Eye (tissue), 1 donor: ENCODE measurements around the gene TRIP11.

Experiments used
- DNase-seq: peaks from one replicate; pipeline ENCODE4 v3.0.0-alpha.2; 2015

TRIP11 gene

GRCh38 chr14:91953170-91953985, 86.5 kb downstream of the TRIP11 start:
- DNase-seq = no peak

DNA sequence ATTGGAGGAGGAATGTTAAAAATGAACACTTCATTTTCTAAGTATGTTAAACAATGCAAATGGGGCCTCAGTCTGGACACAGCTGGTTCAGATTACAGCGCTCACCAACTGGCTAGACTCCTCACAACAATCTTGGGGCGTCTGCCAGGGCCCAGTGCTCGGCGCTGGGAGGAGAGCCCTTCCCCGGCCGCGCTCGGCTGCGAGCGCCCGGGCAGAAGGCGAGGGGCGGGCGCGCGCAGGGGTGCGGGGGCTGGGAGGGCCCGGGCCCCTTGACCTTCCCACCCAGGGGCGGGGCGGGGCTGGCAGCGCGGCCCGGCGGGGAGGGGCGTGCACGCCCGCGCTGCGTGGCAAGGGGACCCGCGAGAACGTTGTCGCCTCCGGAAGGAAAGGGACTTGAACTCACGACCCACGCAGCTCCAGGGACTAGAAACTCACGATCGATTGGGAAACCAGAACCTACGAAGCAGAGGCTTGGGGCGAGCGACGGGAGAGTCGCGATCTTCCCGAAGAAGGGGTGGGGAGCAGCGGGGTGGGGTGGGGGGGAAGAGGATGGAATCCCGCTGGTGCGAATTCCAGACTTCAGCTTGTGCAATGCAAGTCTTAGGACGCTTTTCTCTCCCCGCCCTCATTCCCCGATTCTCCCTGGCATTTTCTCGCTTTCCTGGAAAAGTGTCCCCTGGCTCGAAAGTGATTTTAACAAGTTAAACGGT, 92.2 kb downstream of the TRIP11 start, which contains the start of gene FBLN5:
FBLN5 (minus strand) TSS at position 220 of the 710 bp plus-strand sequence. CDS start 465 bp downstream, outside the sequence.
- peak; percentile 72 for DNase-seq

GRCh38 chr14:91946622-91947474, 93.0 kb downstream of the TRIP11 start:
- DNase-seq = peak; percentile 88

DNA sequence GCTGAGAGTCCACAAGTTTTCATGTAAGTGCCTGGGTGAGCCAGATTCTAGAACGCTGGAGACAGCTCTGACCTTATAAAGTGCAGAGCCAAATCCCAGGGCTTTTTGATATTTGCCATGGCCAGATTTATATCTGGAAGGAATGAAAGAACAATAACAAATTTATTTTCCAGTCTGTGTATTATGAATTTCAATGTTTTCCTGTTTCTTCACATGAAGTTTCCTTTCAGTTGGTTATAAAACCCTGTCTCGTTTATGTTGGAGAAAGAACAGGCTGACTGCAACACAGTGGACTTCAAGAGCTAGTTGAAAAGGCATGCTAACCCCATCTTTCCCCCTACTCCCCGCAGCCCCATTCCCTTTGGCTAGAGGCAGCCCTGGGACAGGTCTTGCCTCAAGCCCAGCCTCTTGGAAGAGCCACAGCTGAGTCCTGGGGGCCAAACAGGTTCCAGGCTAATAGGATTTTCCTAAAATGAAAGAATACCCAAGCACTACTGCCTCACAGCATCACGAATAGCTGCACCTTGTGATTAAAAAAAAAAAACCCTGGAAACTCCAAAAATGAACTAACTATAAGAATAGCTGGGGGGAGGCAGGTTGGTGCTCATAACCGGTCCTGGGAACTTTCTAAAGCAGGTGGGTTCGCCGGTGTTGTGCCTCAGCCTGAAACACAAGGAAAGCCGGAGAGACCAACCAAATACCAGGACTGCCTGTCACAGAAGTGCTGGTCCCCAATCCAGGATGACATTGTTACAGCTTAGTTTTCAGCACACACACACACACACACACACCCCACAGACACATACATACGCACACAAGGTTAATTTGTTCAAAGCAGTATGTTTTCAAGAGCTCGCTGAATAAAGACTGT, 93.9 kb downstream of the TRIP11 start:
- DNase-seq = peak; percentile 11

- DNase-seq = no peak
Observed at GRCh38 chr14:91942946-91943345, 96.9 kb downstream of the TRIP11 start.

GRCh38 chr14:91942128-91942527, 97.7 kb downstream of the TRIP11 start:
- DNase-seq = no peak

DNA sequence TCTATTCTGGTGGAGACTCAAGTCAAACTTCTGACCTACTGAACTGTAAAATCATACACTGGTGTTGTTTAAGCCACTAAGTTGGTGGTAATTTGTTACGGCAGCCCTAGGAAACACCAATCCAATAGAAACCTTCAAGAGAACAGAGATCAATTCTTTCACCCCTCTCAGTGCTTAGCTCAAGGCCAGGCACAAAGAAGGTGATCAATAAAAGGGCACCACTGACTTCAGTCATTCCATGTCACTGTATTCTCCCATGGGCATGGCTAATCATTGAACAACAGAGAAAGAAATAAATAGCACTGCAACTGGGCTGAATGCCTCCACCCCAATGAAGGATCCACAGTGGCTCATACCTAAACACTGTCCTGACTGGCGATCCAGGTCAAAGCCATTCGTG, 99.7 kb downstream of the TRIP11 start:
- DNase-seq = no peak

DNA sequence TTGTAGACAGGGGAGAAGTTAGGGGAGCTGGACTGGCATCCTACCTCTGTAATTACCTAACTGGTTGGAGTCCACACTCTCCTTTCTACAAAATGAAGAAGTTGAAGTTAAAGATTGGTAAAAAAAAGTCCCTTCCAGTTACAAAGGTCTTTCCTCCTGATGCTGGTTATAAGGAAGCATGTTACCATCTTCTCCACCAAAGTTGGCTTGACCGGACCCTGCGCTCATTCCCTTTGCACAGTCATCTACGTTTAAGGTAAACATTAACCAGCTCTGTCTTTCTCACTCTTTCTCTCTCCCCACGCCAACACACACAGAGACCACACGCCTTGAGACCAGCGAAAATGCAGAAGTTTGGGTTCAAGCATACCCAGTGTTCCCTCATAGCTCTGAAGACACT, 104.3 kb downstream of the TRIP11 start:
- DNase-seq = no peak

DNA sequence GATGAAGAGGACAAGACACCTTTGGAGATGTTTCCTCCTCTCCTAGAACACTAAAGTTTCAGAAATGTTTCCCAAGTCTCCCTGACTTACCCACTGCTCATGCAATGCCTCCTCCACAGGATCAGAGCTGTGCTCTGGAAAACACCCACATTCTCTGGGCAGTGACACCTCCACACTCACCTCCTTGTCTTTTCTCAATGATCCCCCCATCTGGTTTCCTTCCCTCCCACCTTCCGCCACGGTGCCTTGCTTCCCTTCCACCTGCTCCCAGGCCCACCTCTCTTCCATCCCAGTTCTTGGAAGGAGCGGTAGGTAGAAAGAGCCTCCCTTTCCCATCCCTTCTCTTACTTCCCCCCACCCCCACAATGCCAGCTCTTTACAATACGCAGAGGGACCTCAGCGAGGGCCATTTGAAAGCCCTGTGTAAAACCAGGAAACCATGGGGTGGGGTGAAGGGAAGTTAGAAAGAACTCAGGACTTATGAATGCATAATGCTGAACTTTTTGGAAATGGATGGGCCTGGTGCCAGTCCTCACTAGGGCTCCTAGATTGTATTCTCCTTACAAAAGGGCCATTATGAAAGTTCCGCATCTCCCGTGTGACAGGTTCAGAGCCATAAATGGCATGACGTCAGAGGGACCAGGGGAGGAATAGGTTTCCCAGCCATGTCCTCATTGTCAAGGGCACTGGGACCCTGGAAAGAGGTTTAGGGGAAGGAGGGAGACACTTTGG, 105.1 kb downstream of the TRIP11 start:
- no peak for DNase-seq

GRCh38 chr14:91931478-91932088, 108.3 kb downstream of the TRIP11 start:
- no peak for DNase-seq

GRCh38 chr14:91929700-91930099, 110.2 kb downstream of the TRIP11 start:
- DNase-seq = no peak

DNA sequence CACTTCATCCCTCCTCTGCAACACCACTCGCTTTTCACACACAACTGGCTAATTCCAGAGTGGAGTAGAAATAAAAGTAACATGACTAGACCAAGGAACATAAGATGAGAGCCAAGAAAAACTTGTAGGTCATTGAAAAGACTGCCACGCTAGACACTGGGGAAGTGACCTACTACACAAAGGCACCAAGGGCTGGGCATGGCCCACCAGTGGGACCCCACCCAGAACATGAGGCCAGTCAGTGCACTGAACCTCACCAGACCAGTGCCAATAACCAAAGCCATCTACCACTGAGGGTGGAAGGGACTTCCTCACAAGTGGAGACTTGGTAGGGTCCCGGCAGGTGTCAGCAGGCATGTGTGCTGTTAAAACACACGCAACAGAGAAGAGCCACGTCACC, 112.1 kb downstream of the TRIP11 start:
- no peak for DNase-seq

- no peak for DNase-seq
Observed at GRCh38 chr14:91927191-91927590, 112.7 kb downstream of the TRIP11 start.

DNA sequence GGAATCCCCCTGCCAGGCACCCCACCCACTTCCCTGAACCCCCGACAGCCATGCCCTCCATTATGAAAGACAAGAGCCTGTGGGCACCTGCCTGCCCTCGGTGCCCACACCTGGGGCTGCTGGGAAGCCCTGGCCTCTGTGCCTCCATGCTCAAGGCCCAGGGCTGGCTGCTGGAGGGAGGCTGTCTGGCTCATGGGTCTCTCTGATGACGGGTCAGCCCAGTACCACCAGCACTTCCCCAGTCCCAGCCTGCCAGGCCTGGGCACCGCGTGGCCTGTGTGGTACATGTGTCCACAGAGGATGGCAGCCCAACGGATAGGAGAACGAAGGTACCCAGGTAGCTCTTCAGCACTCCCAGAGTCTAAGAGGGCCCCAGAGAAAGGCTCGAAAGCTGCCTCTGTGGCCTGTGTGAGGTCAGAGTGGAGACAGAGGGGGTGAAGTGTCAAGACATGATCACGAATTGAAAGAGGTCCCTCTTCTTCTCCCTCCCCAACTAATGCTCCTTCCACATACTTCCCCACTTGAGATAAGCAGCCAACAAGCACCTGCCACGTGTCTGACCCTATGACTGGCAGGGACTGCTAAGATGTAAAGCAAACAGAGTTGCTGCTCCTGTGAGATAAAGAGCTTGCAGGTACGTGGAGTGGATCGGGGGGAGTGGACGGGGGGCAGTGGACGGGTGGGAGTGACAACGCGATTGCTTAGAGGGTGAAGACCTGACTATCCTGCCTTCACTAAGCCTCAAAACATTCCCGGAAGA, 113.5 kb downstream of the TRIP11 start:
- no peak for DNase-seq

- no peak for DNase-seq
Observed at GRCh38 chr14:91925727-91926121, 114.1 kb downstream of the TRIP11 start.

- DNase-seq = peak; percentile 71
Observed at GRCh38 chr14:91925001-91925726, 114.7 kb downstream of the TRIP11 start.

GRCh38 chr14:91920526-91920925, 119.3 kb downstream of the TRIP11 start:
- DNase-seq = no peak

- no peak for DNase-seq
Observed at GRCh38 chr14:91919814-91920213, 120.0 kb downstream of the TRIP11 start.

DNA sequence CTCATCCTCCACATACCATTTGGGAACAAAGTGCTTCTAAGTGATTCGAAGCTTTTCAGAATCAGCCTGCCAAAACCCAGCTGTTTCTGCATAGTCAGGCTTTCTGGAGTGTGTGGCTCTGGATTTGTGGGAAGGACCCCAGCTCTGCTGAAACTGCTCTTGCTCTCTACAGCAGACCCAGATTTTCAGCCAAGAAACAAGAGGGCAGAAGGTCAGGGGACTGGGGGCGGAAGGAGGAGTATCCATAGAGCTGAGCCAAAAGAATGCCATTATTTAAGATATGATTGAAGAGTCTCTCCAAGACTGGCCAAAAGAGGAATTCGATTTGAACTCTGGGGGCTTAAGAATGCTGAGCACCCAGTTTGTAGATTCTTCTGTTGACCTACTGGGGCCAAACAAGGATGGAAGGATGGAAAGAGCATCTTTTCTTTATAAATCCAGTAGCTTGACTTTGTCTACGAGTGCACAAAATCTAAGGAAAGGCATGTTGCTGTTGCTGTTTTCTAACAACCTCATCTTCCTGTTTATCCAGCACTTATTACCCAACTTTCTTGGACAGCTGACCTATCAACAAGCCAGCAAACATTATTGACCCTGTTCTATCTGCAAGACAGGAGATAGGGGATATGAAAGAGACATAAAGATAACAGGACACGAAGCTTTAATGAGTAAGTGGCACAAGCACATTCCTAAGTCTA, 121.5 kb downstream of the TRIP11 start:
- no peak for DNase-seq
